ENCODE results near the gene MEGF11.

Gene MEGF11

DNA sequence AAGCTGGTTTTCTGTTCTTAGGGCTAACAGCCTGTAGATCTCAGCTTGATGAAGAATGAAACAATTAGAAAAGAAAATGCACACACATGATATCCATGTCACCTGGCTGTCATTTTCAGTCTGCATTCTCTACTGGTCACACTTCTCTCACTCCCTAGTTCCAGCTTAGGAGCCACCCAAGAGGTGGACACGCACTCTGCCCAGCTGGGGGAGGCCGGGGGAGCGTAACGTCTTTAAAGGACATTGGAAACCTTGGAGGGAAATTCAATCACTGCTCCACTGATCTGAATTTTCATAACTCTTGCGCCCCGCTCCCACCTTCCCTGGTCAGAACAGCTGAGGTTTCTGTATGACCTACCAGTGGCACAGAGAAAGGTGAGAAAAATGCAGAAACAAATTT, 304.5 kb downstream of the MEGF11 start (continued):
- TF ChIP-seq ZNF514 (tag by site-specific recombination; IDR thresholded peaks at IDR 0.05) (no peak), ZNF184 (tag by site-specific recombination; IDR thresholded peaks at IDR 0.05) (no peak)
- TF ChIP-seq, protein P1, sequence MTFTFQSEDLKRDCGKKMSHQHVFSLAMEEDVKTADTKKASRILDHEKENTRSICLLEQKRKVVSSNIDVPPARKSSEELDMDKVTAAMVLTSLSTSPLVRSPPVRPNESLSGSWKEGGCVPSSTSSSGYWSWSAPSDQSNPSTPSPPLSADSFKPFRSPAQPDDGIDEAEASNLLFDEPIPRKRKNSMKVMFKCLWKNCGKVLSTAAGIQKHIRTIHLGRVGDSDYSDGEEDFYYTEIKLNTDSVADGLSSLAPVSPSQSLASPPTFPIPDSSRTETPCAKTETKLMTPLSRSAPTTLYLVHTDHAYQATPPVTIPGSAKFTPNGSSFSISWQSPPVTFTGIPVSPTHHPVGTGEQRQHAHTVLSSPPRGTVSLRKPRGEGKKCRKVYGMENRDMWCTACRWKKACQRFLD (tag by site-specific recombination; IDR thresholded peaks at IDR 0.05), result no peak

DNA sequence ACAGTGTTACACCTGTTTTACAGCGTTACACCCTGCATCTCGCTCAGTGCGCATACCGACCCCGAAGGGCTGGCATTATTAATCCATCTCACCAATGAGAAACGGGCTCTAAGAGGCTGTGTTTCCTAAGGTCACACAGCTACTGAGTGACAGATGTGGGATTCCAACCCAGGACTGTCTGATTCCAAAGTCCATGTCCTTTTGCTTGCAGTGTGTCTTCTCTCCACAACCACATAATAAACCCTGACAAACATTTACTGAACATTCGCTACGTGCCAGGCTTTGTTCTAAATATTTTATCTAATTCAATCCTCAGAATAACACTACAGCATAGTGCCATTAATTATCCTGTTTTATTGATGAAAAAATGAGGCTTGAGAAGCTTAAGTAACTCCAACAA, 305.2 kb downstream of the MEGF11 start:
- CTCF ChIA-PET, result interaction anchor here (0.5 to 0.6 kb wide), 2 partner anchors 87 to 618 kb away, joined by 3 to 4 read pairs; no protein-coding TSS in a partner anchor
- H3K4me3 ChIP-seq (ENCODE audit: low read depth, low read length), result no peak overlapping the region
- POLR2A ChIA-PET, result no interaction called here

DNA sequence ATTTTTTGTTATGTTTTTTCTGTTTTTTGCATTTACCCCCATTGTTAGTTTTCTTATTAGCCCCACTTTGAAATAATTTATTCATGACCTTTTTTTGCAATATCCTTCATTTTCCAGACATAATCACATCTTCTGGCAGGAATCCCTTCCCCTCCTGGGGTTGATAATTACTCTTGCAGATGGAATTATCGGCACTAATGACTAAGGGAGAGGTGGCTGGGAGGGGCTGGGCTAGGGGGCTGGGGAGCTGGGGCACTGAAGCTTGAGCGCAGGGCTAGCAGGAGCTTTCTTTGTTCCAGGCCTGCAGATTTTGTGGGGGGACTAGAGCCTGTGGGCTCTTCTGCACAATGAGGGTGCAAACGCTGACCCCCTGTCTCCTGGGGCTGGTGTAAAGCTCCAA, 306.5 kb downstream of the MEGF11 start:
- no peak for TF ChIP-seq ZNF585B (tag by site-specific recombination; IDR thresholded peaks at IDR 0.05)
- TF ChIP-seq ZNF423 (tag by site-specific recombination; IDR thresholded peaks at IDR 0.05), result no peak
- TF ChIP-seq ZNF138 (tag by site-specific recombination; IDR thresholded peaks at IDR 0.05; ENCODE audit: borderline replicate concordance), result no peak
- TF ChIP-seq ZNF747 (tag by site-specific recombination; IDR thresholded peaks at IDR 0.05), result no peak
- TF ChIP-seq ZNF473 (tag by site-specific recombination; IDR thresholded peaks at IDR 0.05), result no peak
- no peak for TF ChIP-seq ZNF544 (tag by site-specific recombination; IDR thresholded peaks at IDR 0.05)
- TF ChIP-seq ZNF132 (tag by site-specific recombination; IDR thresholded peaks at IDR 0.05; ENCODE audit: borderline replicate concordance), result no peak
- TF ChIP-seq ZNF768 (tag by site-specific recombination; IDR thresholded peaks at IDR 0.05), result no peak
- TF ChIP-seq ZNF311 (tag by site-specific recombination; IDR thresholded peaks at IDR 0.05; ENCODE audit: borderline replicate concordance), result no peak
- TF ChIP-seq SETDB1 (IDR thresholded peaks at IDR 0.05; ENCODE audit: insufficient read length, low read length), result no peak
- TF ChIP-seq HOXC10 (CRISPR knock-in tag; IDR thresholded peaks at IDR 0.05), result no peak
- no peak for TF ChIP-seq ZNF404 (tag by site-specific recombination; IDR thresholded peaks at IDR 0.05)
- TF ChIP-seq ZNF654 (tag by site-specific recombination; IDR thresholded peaks at IDR 0.05; ENCODE audit: low read depth), result no peak
- no peak for TF ChIP-seq KLF8 (tag by site-specific recombination; IDR thresholded peaks at IDR 0.05)
- TF ChIP-seq ZXDB (tag by site-specific recombination; IDR thresholded peaks at IDR 0.05), result no peak
- TF ChIP-seq HOXA7 (CRISPR knock-in tag; IDR thresholded peaks at IDR 0.05; ENCODE audit: borderline replicate concordance), result no peak
- no peak for TF ChIP-seq ZNF37A (tag by site-specific recombination; IDR thresholded peaks at IDR 0.05)
- TF ChIP-seq ZNF133 (tag by site-specific recombination; IDR thresholded peaks at IDR 0.05), result no peak
- Histone ChIP-seq H3K9me3 (ENCODE audit: control insufficient read depth, insufficient read depth, low read depth, low read length) (no peaks in the 10 kb centered on the region), H3K27ac (ENCODE audit: extremely low read depth, low read depth, low read length) (no peak overlapping the region), H3K4me1 (ENCODE audit: control insufficient read depth, insufficient read depth, low read length) (no peaks in the 10 kb centered on the region), H3K4me3 (ENCODE audit: low read depth, low read length) (no peak overlapping the region), H3K36me3 (ENCODE audit: control insufficient read depth in 2 of 2, insufficient read depth in 1 of 2, low read length in 2 of 2) (no peaks in the 10 kb centered on the region)
- POLR2A ChIA-PET, result no interaction called here
- CTCF ChIA-PET, result no interaction called here

More for the DNA sequence above, 305.2 kb downstream of the MEGF11 start:
- no peaks in the 10 kb centered on the region for H3K4me1 ChIP-seq (ENCODE audit: control insufficient read depth, insufficient read depth, low read length)
- H3K27ac ChIP-seq (ENCODE audit: extremely low read depth, low read depth, low read length), result no peak overlapping the region
- no peaks in the 10 kb centered on the region for H3K9me3 ChIP-seq (ENCODE audit: control insufficient read depth, insufficient read depth, low read depth, low read length)
- H3K36me3 ChIP-seq (ENCODE audit: control insufficient read depth in 2 of 2, insufficient read depth in 1 of 2, low read length in 2 of 2), result no peaks in the 10 kb centered on the region
- TF ChIP-seq, protein P2, sequence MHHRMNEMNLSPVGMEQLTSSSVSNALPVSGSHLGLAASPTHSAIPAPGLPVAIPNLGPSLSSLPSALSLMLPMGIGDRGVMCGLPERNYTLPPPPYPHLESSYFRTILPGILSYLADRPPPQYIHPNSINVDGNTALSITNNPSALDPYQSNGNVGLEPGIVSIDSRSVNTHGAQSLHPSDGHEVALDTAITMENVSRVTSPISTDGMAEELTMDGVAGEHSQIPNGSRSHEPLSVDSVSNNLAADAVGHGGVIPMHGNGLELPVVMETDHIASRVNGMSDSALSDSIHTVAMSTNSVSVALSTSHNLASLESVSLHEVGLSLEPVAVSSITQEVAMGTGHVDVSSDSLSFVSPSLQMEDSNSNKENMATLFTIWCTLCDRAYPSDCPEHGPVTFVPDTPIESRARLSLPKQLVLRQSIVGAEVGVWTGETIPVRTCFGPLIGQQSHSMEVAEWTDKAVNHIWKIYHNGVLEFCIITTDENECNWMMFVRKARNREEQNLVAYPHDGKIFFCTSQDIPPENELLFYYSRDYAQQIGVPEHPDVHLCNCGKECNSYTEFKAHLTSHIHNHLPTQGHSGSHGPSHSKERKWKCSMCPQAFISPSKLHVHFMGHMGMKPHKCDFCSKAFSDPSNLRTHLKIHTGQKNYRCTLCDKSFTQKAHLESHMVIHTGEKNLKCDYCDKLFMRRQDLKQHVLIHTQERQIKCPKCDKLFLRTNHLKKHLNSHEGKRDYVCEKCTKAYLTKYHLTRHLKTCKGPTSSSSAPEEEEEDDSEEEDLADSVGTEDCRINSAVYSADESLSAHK (tag by site-specific recombination; IDR thresholded peaks at IDR 0.05), result no peak
- no peak for TF ChIP-seq KLF16 (tag by site-specific recombination; IDR thresholded peaks at IDR 0.05)
- TF ChIP-seq ZNF610 (tag by site-specific recombination; IDR thresholded peaks at IDR 0.05; ENCODE audit: borderline replicate concordance), result no peak
- no peak for TF ChIP-seq ZNF19 (tag by site-specific recombination; IDR thresholded peaks at IDR 0.05; ENCODE audit: low read depth)
- no peak for TF ChIP-seq ZNF121 (tag by site-specific recombination; IDR thresholded peaks at IDR 0.05)
- no peak for TF ChIP-seq ZNF350 (tag by site-specific recombination; IDR thresholded peaks at IDR 0.05)
- no peak for TF ChIP-seq ZSCAN23 (tag by site-specific recombination; IDR thresholded peaks at IDR 0.05)
- TF ChIP-seq ZNF248 (tag by site-specific recombination; IDR thresholded peaks at IDR 0.05), result no peak
- TF ChIP-seq ZNF114 (tag by site-specific recombination; IDR thresholded peaks at IDR 0.05), result no peak
- TF ChIP-seq, protein P3, sequence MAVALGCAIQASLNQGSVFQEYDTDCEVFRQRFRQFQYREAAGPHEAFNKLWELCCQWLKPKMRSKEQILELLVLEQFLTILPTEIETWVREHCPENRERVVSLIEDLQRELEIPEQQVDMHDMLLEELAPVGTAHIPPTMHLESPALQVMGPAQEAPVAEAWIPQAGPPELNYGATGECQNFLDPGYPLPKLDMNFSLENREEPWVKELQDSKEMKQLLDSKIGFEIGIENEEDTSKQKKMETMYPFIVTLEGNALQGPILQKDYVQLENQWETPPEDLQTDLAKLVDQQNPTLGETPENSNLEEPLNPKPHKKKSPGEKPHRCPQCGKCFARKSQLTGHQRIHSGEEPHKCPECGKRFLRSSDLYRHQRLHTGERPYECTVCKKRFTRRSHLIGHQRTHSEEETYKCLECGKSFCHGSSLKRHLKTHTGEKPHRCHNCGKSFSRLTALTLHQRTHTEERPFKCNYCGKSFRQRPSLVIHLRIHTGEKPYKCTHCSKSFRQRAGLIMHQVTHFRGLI (tag by site-specific recombination; IDR thresholded peaks at IDR 0.05), result no peak
- no peak for TF ChIP-seq ZNF548 (tag by site-specific recombination; IDR thresholded peaks at IDR 0.05)
